Peyer's patch (tissue), 4 donors: ENCODE results near the gene CDC42EP2. TPM values are rescaled to one million over a fixed set of nuclear protein-coding genes. Genes with fewer than 3 reads are reported as not detected.
"Not testable (repeated sequence)": the region's sequence is repeated elsewhere in the genome, so short reads cannot be mapped to it uniquely, and the experiment has no call there.

Experiments used
- DNase-seq, 3 donors: peaks; one replicate each; pipeline ENCODE4 v3.0.0-alpha.2; 2017 to 2019
- H3K27ac ChIP-seq, 4 donors: fragments of 200-600 bp; sonication (generic); one replicate each; pipeline ENCODE4 v1.5.1; 2016 to 2019
- H3K27me3 ChIP-seq, 2 donors: fragments of 200-600 bp; sonication (generic); one replicate each; pipeline ENCODE4 v1.5.1; 2019
- H3K36me3 ChIP-seq, 3 donors: fragments of 200-600 bp; sonication (generic); one replicate each; pipeline ENCODE4 v1.5.1; 2016 to 2019
- H3K4me1 ChIP-seq, 4 donors: fragments of 200-600 bp; sonication (generic); one replicate each; pipeline ENCODE4 v1.5.1; 2016 to 2019
- H3K4me3 ChIP-seq, 4 donors: fragments of 200-600 bp; sonication (generic); 1 replicate in 3 of 4; 2 replicates in 1 of 4; pipeline ENCODE4 v1.5.1; 2016 to 2019; ENCODE audit warnings: mild to moderate bottlenecking in 1 of 4
- H3K9me3 ChIP-seq, 4 donors: fragments of 200-600 bp; sonication (generic); one replicate each; pipeline ENCODE4 v1.5.1; 2016 to 2019; ENCODE audit warnings: mild to moderate bottlenecking in 1 of 4
- CTCF ChIP-seq, 6 experiments: fragments of 450-650 bp in 4 of 6; fragments of 200-600 bp in 2 of 6; sonication (generic) in 1 of 6; IDR thresholded peaks; one replicate each; pipeline ENCODE4 v1.5.1; 2017 to 2019; ENCODE audit warnings: antibody characterized with exemption in 6 of 6, mild to moderate bottlenecking in 3 of 6, moderate library complexity in 1 of 6
- POLR2A ChIP-seq, 2 donors: fragments of 450-650 bp; IDR thresholded peaks; one replicate each; pipeline ENCODE4 v1.5.1; 2017; ENCODE audit warnings: antibody characterized with exemption in 2 of 2, mild to moderate bottlenecking in 2 of 2, moderate library complexity in 2 of 2
- total RNA-seq, 4 donors: library from RNA; depleted of rRNA; stranded (reverse); fragments of >200 nt; gene quantifications; one replicate each; pipeline ENCODE4 v1.1.0, GENCODE V29; 2016

The CDC42EP2 gene
- total RNA-seq, 4 donors from 2014 or later, result 13.2 to 26.9 (median 24.7) TPM

- no peaks in the 10 kb centered on the region for H3K27me3 ChIP-seq
- peaks cover 0 to 43% (median 0%) of the 10 kb centered on the region in 4 donors for H3K4me1 ChIP-seq
- H3K27ac ChIP-seq, result no peak overlapping the region
- no peaks in the 10 kb centered on the region for H3K9me3 ChIP-seq
- no peak overlapping the region for H3K4me3 ChIP-seq
- H3K36me3 ChIP-seq, result peaks cover 0 to 19% (median 0%) of the 10 kb centered on the region in 3 donors
- DNase-seq, result no peak
- TF ChIP-seq POLR2A (IDR thresholded peaks at IDR 0.05), result no peak
- no peak for TF ChIP-seq CTCF (IDR thresholded peaks at IDR 0.05)
Observed at GRCh38 chr11:65323813-65324212, 9.1 kb downstream of the CDC42EP2 start.

- H3K27me3 ChIP-seq, result no peaks in the 10 kb centered on the region
- no peaks in the 10 kb centered on the region for H3K9me3 ChIP-seq
- no peak overlapping the region for H3K4me3 ChIP-seq
- H3K27ac ChIP-seq, result no peak overlapping the region
- H3K36me3 ChIP-seq, result peaks cover 0 to 19% (median 0%) of the 10 kb centered on the region in 3 donors
- TF ChIP-seq POLR2A (IDR thresholded peaks at IDR 0.05) (no peak), CTCF (IDR thresholded peaks at IDR 0.05) (no peak)
- peaks cover 0 to 41% (median 0%) of the 10 kb centered on the region in 4 donors for H3K4me1 ChIP-seq
- no peak for DNase-seq
Observed at GRCh38 chr11:65325435-65325834, 10.8 kb downstream of the CDC42EP2 start.

- no peak overlapping the region for H3K27ac ChIP-seq
- H3K36me3 ChIP-seq, result peaks cover 0 to 6% (median 0%) of the 10 kb centered on the region in 3 donors
- peaks cover 0 to 29% (median 0%) of the 10 kb centered on the region in 4 donors for H3K4me1 ChIP-seq
- no peaks in the 10 kb centered on the region for H3K9me3 ChIP-seq
- no peaks in the 10 kb centered on the region for H3K27me3 ChIP-seq
- DNase-seq, result no peak
- TF ChIP-seq CTCF (IDR thresholded peaks at IDR 0.05), result no peak
- no peak for TF ChIP-seq POLR2A (IDR thresholded peaks at IDR 0.05)
- no peak overlapping the region for H3K4me3 ChIP-seq
Observed at GRCh38 chr11:65327021-65327420, 12.4 kb downstream of the CDC42EP2 start.

- Histone ChIP-seq H3K27ac (peak overlapping the region in 2 of 4 donors; percentile 9 to 26), H3K4me1 (peaks cover 0 to 27% (median 0%) of the 10 kb centered on the region in 4 donors), H3K9me3 (no peaks in the 10 kb centered on the region), H3K36me3 (no peaks in the 10 kb centered on the region), H3K4me3 (no peak overlapping the region), H3K27me3 (no peaks in the 10 kb centered on the region)
- DNase-seq, result no peak
- no peak for TF ChIP-seq POLR2A (IDR thresholded peaks at IDR 0.05)
- no peak for TF ChIP-seq CTCF (IDR thresholded peaks at IDR 0.05)
Observed at GRCh38 chr11:65329478-65329877, 14.8 kb downstream of the CDC42EP2 start.

GRCh38 chr11:65329944-65330403, 15.3 kb downstream of the CDC42EP2 start:
- peak in 2 of 3 donors; percentile 96 to 98 for DNase-seq
- Histone ChIP-seq H3K4me3 (no peak overlapping the region), H3K27ac (peak overlapping the region in 2 of 4 donors; percentile 9 to 26), H3K4me1 (peaks cover 0 to 32% (median 2%) of the 10 kb centered on the region in 4 donors), H3K9me3 (no peaks in the 10 kb centered on the region), H3K36me3 (no peaks in the 10 kb centered on the region), H3K27me3 (no peaks in the 10 kb centered on the region)
- TF ChIP-seq POLR2A (IDR thresholded peaks at IDR 0.05), result no peak
- peak; percentile 72 to 94 (median 88) for TF ChIP-seq CTCF (IDR thresholded peaks at IDR 0.05)

GRCh38 chr11:65330544-65330943, 15.9 kb downstream of the CDC42EP2 start:
- Histone ChIP-seq H3K4me1 (peaks cover 3 to 38% (median 4%) of the 10 kb centered on the region in 4 donors), H3K9me3 (no peaks in the 10 kb centered on the region), H3K36me3 (no peaks in the 10 kb centered on the region), H3K4me3 (no peak overlapping the region), H3K27ac (no peak overlapping the region), H3K27me3 (no peaks in the 10 kb centered on the region)
- DNase-seq, result no peak
- no peak for TF ChIP-seq POLR2A (IDR thresholded peaks at IDR 0.05)
- TF ChIP-seq CTCF (IDR thresholded peaks at IDR 0.05), result no peak

GRCh38 chr11:65332591-65332990, 17.9 kb downstream of the CDC42EP2 start:
- H3K4me1 ChIP-seq, result peaks cover 3 to 34% (median 4%) of the 10 kb centered on the region in 4 donors
- not testable (repeated sequence) for H3K27ac ChIP-seq, H3K27me3 ChIP-seq, DNase-seq, H3K4me3 ChIP-seq, H3K9me3 ChIP-seq, H3K36me3 ChIP-seq
